ENCODE measurements around the gene ERICH4.

The ERICH4 gene

GRCh38 chr19:41492843-41493242, 49.9 kb downstream of the ERICH4 start:
- Histone ChIP-seq H3K27ac (no peak overlapping the region), H3K36me3 (no peaks in the 10 kb centered on the region), H4K20me1 (no peaks in the 10 kb centered on the region), H3K27me3 (no peaks in the 10 kb centered on the region), H3K4me1 (no peaks in the 10 kb centered on the region), H3K4me2 (no peak overlapping the region), H3K9ac (no peak overlapping the region), H3K9me3 (replicated peaks in 1 of 11) (peaks cover 0 to 7% (median 0%) of the 10 kb centered on the region in 11 experiments; a peak in 4 of 22 replicates), H3K4me3 (no peak overlapping the region)
- TF ChIP-seq Cebpa-rat (IDR thresholded peaks at IDR 0.05): no peak
